Amniotic epithelial cell (primary cell): ENCODE results near the gene TRIM66.

Source experiments
- DNase-seq: peaks from one replicate; pipeline ENCODE4 v3.0.0-alpha.2; 2010; ENCODE audit warnings: low read depth

TRIM66 gene

GRCh38 chr11:8605971-8606563 lies 76.4 kb downstream of the TRIM66 start:
- no peak for DNase-seq

GRCh38 chr11:8604078-8604723 lies 78.3 kb downstream of the TRIM66 start:
- peak; percentile 100 for DNase-seq

GRCh38 chr11:8603696-8604077 lies 78.8 kb downstream of the TRIM66 start:
- DNase-seq = no peak

- peak; percentile 46 for DNase-seq
Observed at GRCh38 chr11:8601376-8602133, 80.9 kb downstream of the TRIM66 start.

- DNase-seq = no peak
Observed at GRCh38 chr11:8598506-8598905, 84.0 kb downstream of the TRIM66 start.

- peak; percentile 90 for DNase-seq
Observed at GRCh38 chr11:8597182-8597581, 85.3 kb downstream of the TRIM66 start.

GRCh38 chr11:8596504-8597046 lies 85.9 kb downstream of the TRIM66 start:
- peak; percentile 26 for DNase-seq

- peak; percentile 32 for DNase-seq
Observed at GRCh38 chr11:8593935-8594909, 88.2 kb downstream of the TRIM66 start, which contains the start of gene STK33. Gene STK33 (minus strand): TSS chr11:8594228. CDS start chr11:8474905, 119,323 bp downstream.

- no peak for DNase-seq
Observed at GRCh38 chr11:8593455-8593854, 89.0 kb downstream of the TRIM66 start.

GRCh38 chr11:8587915-8588314 lies 94.5 kb downstream of the TRIM66 start:
- DNase-seq = no peak

- no peak for DNase-seq
Observed at GRCh38 chr11:8586805-8587204, 95.7 kb downstream of the TRIM66 start.

GRCh38 chr11:8586184-8586583 lies 96.3 kb downstream of the TRIM66 start:
- DNase-seq = no peak

GRCh38 chr11:8584511-8584910 lies 98.0 kb downstream of the TRIM66 start:
- DNase-seq = peak; percentile 8

- peak; percentile 27 for DNase-seq
Observed at GRCh38 chr11:8584082-8584481, 98.4 kb downstream of the TRIM66 start.

- DNase-seq = peak; percentile 46
Observed at GRCh38 chr11:8581300-8581699, 101.2 kb downstream of the TRIM66 start.

- DNase-seq = peak; percentile 26
Observed at GRCh38 chr11:8577791-8578581, 104.5 kb downstream of the TRIM66 start.

GRCh38 chr11:8574798-8575197 lies 107.7 kb downstream of the TRIM66 start:
- no peak for DNase-seq

GRCh38 chr11:8573777-8574176 lies 108.7 kb downstream of the TRIM66 start:
- DNase-seq = peak; percentile 13

GRCh38 chr11:8567602-8568198 lies 114.8 kb downstream of the TRIM66 start:
- DNase-seq = peak; percentile 4

- peak; percentile 47 for DNase-seq
Observed at GRCh38 chr11:8566613-8567210, 115.8 kb downstream of the TRIM66 start.
